ENCODE data around the gene TXNRD2. TPM values are rescaled to one million over a fixed set of nuclear protein-coding genes. Genes with fewer than 3 reads are reported as not detected.

Gene TXNRD2
- total and polyA plus RNA-seq, 10 of the 15 experiments (the other 5 are each of a cell fraction or from before 2014, with no cell fraction given) = 1.6 to 26.0 (median 13.9) TPM

GRCh38 chr22:19941365-19942082 is at the start of gene TXNRD2, which contains the start of gene COMT (continued):
- TF ChIP-seq ZBTB11 (CRISPR knock-in tag; IDR thresholded peaks at IDR 0.05) (no peak), PAX5 (IDR thresholded peaks at IDR 0.05; ENCODE audit: borderline replicate concordance, low read depth, low read length) (no peak), GATAD2B (conservative IDR thresholded peaks at IDR 0.05; ENCODE audit: low read depth) (no peak), REST (IDR thresholded peaks at IDR 0.05; ENCODE audit: low read depth, low read length) (no peak), HCFC1 (IDR thresholded peaks at IDR 0.05; ENCODE audit: low read length) (0 out of 2 replicates have a peak, but pooled peaks have one; percentile 34), POU2F2 (IDR thresholded peaks at IDR 0.05; ENCODE audit: borderline replicate concordance, low read depth, low read length) (peak; percentile 75; the same call in 1 of the 3 replicates), BACH1 (IDR thresholded peaks at IDR 0.05; ENCODE audit: borderline replicate concordance) (peak; percentile 30; the same call in 1 of the 2 replicates), SPI1 (IDR thresholded peaks at IDR 0.05; ENCODE audit: borderline replicate concordance, insufficient read depth, low read depth, low read length) (no peak), ATF2 (IDR thresholded peaks at IDR 0.05; ENCODE audit: low read length) (no peak), ESRRA (IDR thresholded peaks at IDR 0.05; ENCODE audit: low read length) (no peak), STAT1 (conservative IDR thresholded peaks at IDR 0.05) (no peak), CREM (IDR thresholded peaks at IDR 0.05; ENCODE audit: low read depth) (no peak), PBX3 (IDR thresholded peaks at IDR 0.05; ENCODE audit: insufficient replicate concordance, low read depth, low read length) (no peak), E2F4 (IDR thresholded peaks at IDR 0.05; ENCODE audit: low read depth, low read length) (no peak)
